Activated naive CD4-positive, alpha-beta T cell treated with anti-CD3 and anti-CD28 coated beads for 36 hours (primary cell): ENCODE measurements around the gene IRGM. TPM values are rescaled to one million over a fixed set of nuclear protein-coding genes. Genes with fewer than 3 reads are reported as not detected.
"Not testable (repeated sequence)": the region's sequence is repeated elsewhere in the genome, so short reads cannot be mapped to it uniquely, and the experiment has no call there.

Experiments
- CTCF ChIA-PET: fragments of 350-600 bp; sonication (Branson Sonifier 250); formaldehyde crosslinking; loops from one replicate; lab custom pipeline; 2021; ENCODE audit warnings: antibody characterized with exemption; lab: Charles Lee
- DNase-seq: peaks from one replicate; pipeline ENCODE4 v3.0.0-alpha.2; 2020
- H3K27ac Mint-ChIP-seq: one replicate; pipeline ENCODE4 v1.8.0; 2021; ENCODE audit warnings: mild to moderate bottlenecking, mixed read lengths
- H3K27me3 Mint-ChIP-seq: one replicate; pipeline ENCODE4 v1.8.0; 2021; ENCODE audit warnings: low read depth, mixed read lengths
- H3K36me3 Mint-ChIP-seq: one replicate; pipeline ENCODE4 v1.8.0; 2021; ENCODE audit warnings: low read depth, mixed read lengths
- H3K4me1 Mint-ChIP-seq: one replicate; pipeline ENCODE4 v1.8.0; 2021; ENCODE audit warnings: low read depth, mixed read lengths
- H3K4me3 Mint-ChIP-seq: one replicate; pipeline ENCODE4 v1.8.0; 2021; ENCODE audit warnings: mild to moderate bottlenecking, moderate library complexity, mixed read lengths
- H3K9me3 Mint-ChIP-seq: one replicate; pipeline ENCODE4 v1.8.0; 2021; ENCODE audit warnings: mixed read lengths
- intact Hi-C: fragments of 100-400 bp; cut with micrococcal nuclease; formaldehyde crosslinking; loops from one replicate; pipeline ENCODE4 v1.15.1; 2023
- total RNA-seq, 2 experiments: library from RNA; stranded (reverse); gene quantifications; one replicate each; pipeline ENCODE4 v1.2.3, GENCODE V29; 2021

IRGM gene
- 1 to 10 TPM; 1.7 to 2.6 TPM for total RNA-seq

- peaks cover 25% of the 10 kb centered on the region for H3K4me1 Mint-ChIP-seq
- not testable (repeated sequence) for H3K9me3 Mint-ChIP-seq, H3K36me3 Mint-ChIP-seq, H3K27me3 Mint-ChIP-seq
- H3K4me3 Mint-ChIP-seq, result peak within 1 kb of the TSS; percentile 79
- CTCF ChIA-PET, result interaction anchor here (0.6 to 4.5 kb wide), 27 partner anchors 9 to 387 kb away, joined by 3 to 63 read pairs (median 4); partner anchors contain the start of genes DCTN4, RBM22 and SMIM3
- intact Hi-C loops, result loop anchor here (2.0 kb wide), 4 partner anchors 55 to 433 kb away; partner anchors contain the start of gene CD74
- H3K27ac Mint-ChIP-seq, result peak within 1 kb of the TSS; percentile 80
- DNase-seq, result peak; percentile 56
Measured at GRCh38 chr5:150846308-150846653, at the start of gene IRGM. IRGM (plus strand) TSS chr5:150846521; CDS start chr5:150848124, 1,603 bp downstream.

- intact Hi-C loops, result loop anchor here (1.0 kb wide), 2 partner anchors 8 to 14 kb away; no protein-coding TSS in a partner anchor
- Mint-ChIP-seq H3K27ac (peak overlapping the region; percentile 14), H3K4me1 (peaks cover 39% of the 10 kb centered on the region), H3K27me3 (no peaks in the 10 kb centered on the region), H3K36me3 (peaks cover 21% of the 10 kb centered on the region), H3K4me3 (no peak overlapping the region), H3K9me3 (no peaks in the 10 kb centered on the region)
- DNase-seq, result no peak
- CTCF ChIA-PET, result interaction anchor here (1.5 to 2.0 kb wide), 2 partner anchors 8 to 49 kb away, joined by 4 to 10 read pairs; partner anchors contain the start of gene IRGM
Measured at GRCh38 chr5:150797384-150797783, 48.9 kb upstream of the IRGM start.

GRCh38 chr5:150801117-150801927 lies 45.0 kb upstream of the IRGM start:
- H3K4me1 Mint-ChIP-seq, result peaks cover 31% of the 10 kb centered on the region
- no peaks in the 10 kb centered on the region for H3K9me3 Mint-ChIP-seq
- peaks cover 7% of the 10 kb centered on the region for H3K36me3 Mint-ChIP-seq
- DNase-seq, result peak; percentile 31
- no peak overlapping the region for H3K4me3 Mint-ChIP-seq
- H3K27ac Mint-ChIP-seq, result no peak overlapping the region
- CTCF ChIA-PET, result interaction anchor here (0.6 to 3.2 kb wide), 24 partner anchors 9 to 451 kb away, joined by 3 to 52 read pairs (median 4); partner anchors contain the start of genes IRGM and SMIM3
- intact Hi-C loops, result loop anchor here (1.0 to 5.0 kb wide), 5 partner anchors 46 to 363 kb away; no protein-coding TSS in a partner anchor
- no peaks in the 10 kb centered on the region for H3K27me3 Mint-ChIP-seq

- no peak overlapping the region for H3K4me3 Mint-ChIP-seq
- H3K36me3 Mint-ChIP-seq, result no peaks in the 10 kb centered on the region
- H3K27ac Mint-ChIP-seq, result no peak overlapping the region
- no peak for DNase-seq
- intact Hi-C loops, result loop anchor here (5.0 kb wide), 1 partner anchor 242 kb away; no protein-coding TSS in a partner anchor
- H3K4me1 Mint-ChIP-seq, result peaks cover 12% of the 10 kb centered on the region
- CTCF ChIA-PET, result interaction anchor here (0.6 to 3.2 kb wide), 7 partner anchors 14 to 360 kb away, joined by 3 to 20 read pairs (median 4); partner anchors contain the start of genes IRGM and RBM22
- no peaks in the 10 kb centered on the region for H3K27me3 Mint-ChIP-seq
- no peaks in the 10 kb centered on the region for H3K9me3 Mint-ChIP-seq
Measured at GRCh38 chr5:150804388-150804787, 41.9 kb upstream of the IRGM start.

- CTCF ChIA-PET, result interaction anchor here (1.7 to 1.8 kb wide), 2 partner anchors 9 to 37 kb away, joined by 4 to 5 read pairs; partner anchors contain the start of gene IRGM
- Mint-ChIP-seq H3K9me3 (no peaks in the 10 kb centered on the region), H3K4me3 (no peak overlapping the region), H3K36me3 (no peaks in the 10 kb centered on the region), H3K27ac (no peak overlapping the region), H3K4me1 (no peaks in the 10 kb centered on the region), H3K27me3 (no peaks in the 10 kb centered on the region)
- intact Hi-C loops, result no loop called here
- DNase-seq, result no peak
Measured at GRCh38 chr5:150809363-150809762, 37.0 kb upstream of the IRGM start.

GRCh38 chr5:150815010-150815409 lies 31.3 kb upstream of the IRGM start:
- intact Hi-C loops, result no loop called here
- Mint-ChIP-seq H3K27me3 (no peaks in the 10 kb centered on the region), H3K4me3 (no peak overlapping the region), H3K4me1 (no peaks in the 10 kb centered on the region), H3K9me3 (peaks cover 15% of the 10 kb centered on the region), H3K36me3 (no peaks in the 10 kb centered on the region), H3K27ac (no peak overlapping the region)
- no peak for DNase-seq
- CTCF ChIA-PET, result interaction anchor here (0.5 to 1.2 kb wide), 2 partner anchors 31 to 95 kb away, joined by 3 to 4 read pairs; partner anchors contain the start of gene IRGM

GRCh38 chr5:150816946-150817345 lies 29.4 kb upstream of the IRGM start:
- Mint-ChIP-seq H3K27ac (no peak overlapping the region), H3K4me3 (no peak overlapping the region), H3K4me1 (no peaks in the 10 kb centered on the region), H3K27me3 (no peaks in the 10 kb centered on the region), H3K9me3 (peaks cover 17% of the 10 kb centered on the region), H3K36me3 (no peaks in the 10 kb centered on the region)
- CTCF ChIA-PET, result interaction anchor here (1.3 kb wide), 1 partner anchor 16 kb away, joined by 3 read pairs; no protein-coding TSS in a partner anchor
- DNase-seq, result no peak
- intact Hi-C loops, result loop anchor here (2.0 kb wide), 1 partner anchor 60 kb away; no protein-coding TSS in a partner anchor

- no peak overlapping the region for H3K4me3 Mint-ChIP-seq
- CTCF ChIA-PET, result no interaction called here
- H3K36me3 Mint-ChIP-seq, result peaks cover 5% of the 10 kb centered on the region
- DNase-seq, result no peak
- intact Hi-C loops, result loop anchor here (10.0 kb wide), 1 partner anchor 125 kb away; no protein-coding TSS in a partner anchor
- no peaks in the 10 kb centered on the region for H3K4me1 Mint-ChIP-seq
- no peaks in the 10 kb centered on the region for H3K27me3 Mint-ChIP-seq
- H3K27ac Mint-ChIP-seq, result no peak overlapping the region
- H3K9me3 Mint-ChIP-seq, result peaks cover 33% of the 10 kb centered on the region
Measured at GRCh38 chr5:150829744-150830143, 16.6 kb upstream of the IRGM start.

GRCh38 chr5:150831821-150832220 lies 14.5 kb upstream of the IRGM start:
- H3K9me3 Mint-ChIP-seq, result peaks cover 33% of the 10 kb centered on the region
- H3K4me3 Mint-ChIP-seq, H3K4me1 Mint-ChIP-seq, H3K27ac Mint-ChIP-seq, CTCF ChIA-PET, H3K27me3 Mint-ChIP-seq, DNase-seq, H3K36me3 Mint-ChIP-seq, intact Hi-C loops: not testable (repeated sequence)

GRCh38 chr5:150836064-150836463 lies 10.3 kb upstream of the IRGM start:
- Mint-ChIP-seq H3K36me3 (peaks cover under 1% of the 10 kb centered on the region), H3K4me3 (no peak overlapping the region), H3K27ac (no peak overlapping the region), H3K4me1 (peaks cover 8% of the 10 kb centered on the region), H3K9me3 (peaks cover 18% of the 10 kb centered on the region), H3K27me3 (no peaks in the 10 kb centered on the region)
- CTCF ChIA-PET, result no interaction called here
- intact Hi-C loops, result no loop called here
- DNase-seq, result no peak

- no peaks in the 10 kb centered on the region for H3K27me3 Mint-ChIP-seq
- H3K4me1 Mint-ChIP-seq, result peaks cover 8% of the 10 kb centered on the region
- intact Hi-C loops, result no loop called here
Measured at GRCh38 chr5:150836703-150837102, 9.6 kb upstream of the IRGM start.

GRCh38 chr5:150845185-150845859 lies 999 bp upstream of the IRGM start:
- H3K9me3 Mint-ChIP-seq, H3K4me3 Mint-ChIP-seq, DNase-seq, H3K27me3 Mint-ChIP-seq, intact Hi-C loops, H3K36me3 Mint-ChIP-seq, H3K27ac Mint-ChIP-seq: not testable (repeated sequence)
- peaks cover 19% of the 10 kb centered on the region for H3K4me1 Mint-ChIP-seq
- CTCF ChIA-PET, result interaction anchor here (0.6 to 4.5 kb wide), 14 partner anchors 10 to 386 kb away, joined by 3 to 63 read pairs (median 12); partner anchors contain the start of genes RBM22 and SMIM3

More at GRCh38 chr5:150836703-150837102, 9.6 kb upstream of the IRGM start:
- DNase-seq, result no peak
- H3K36me3 Mint-ChIP-seq, result no peaks in the 10 kb centered on the region
- CTCF ChIA-PET, result interaction anchor here (1.3 kb wide), 1 partner anchor 36 kb away, joined by 3 read pairs; no protein-coding TSS in a partner anchor
- no peak overlapping the region for H3K27ac Mint-ChIP-seq
- no peak overlapping the region for H3K4me3 Mint-ChIP-seq
- peaks cover 12% of the 10 kb centered on the region for H3K9me3 Mint-ChIP-seq
